GM18951 (cell line): ENCODE measurements around the gene CLDN19.

ENCODE experiments used
- POLR2A ChIP-seq: IDR thresholded peaks from 4 replicates; pipeline ENCODE4 v1.6.1; 2011; ENCODE audit warnings: mild to moderate bottlenecking; ENCODE audit not compliant: insufficient read length, insufficient read depth; ENCODE audit errors: extremely low read depth
- in situ Hi-C: fragments of 300-500 bp; cut with MboI; formaldehyde crosslinking; loops from one replicate; pipeline ENCODE4 v1.12.0; 2022; ENCODE audit warnings: low sequenced_read_pairs, mixed read lengths, inconsistent platforms; ENCODE audit not compliant: unreplicated experiment

The CLDN19 gene

DNA sequence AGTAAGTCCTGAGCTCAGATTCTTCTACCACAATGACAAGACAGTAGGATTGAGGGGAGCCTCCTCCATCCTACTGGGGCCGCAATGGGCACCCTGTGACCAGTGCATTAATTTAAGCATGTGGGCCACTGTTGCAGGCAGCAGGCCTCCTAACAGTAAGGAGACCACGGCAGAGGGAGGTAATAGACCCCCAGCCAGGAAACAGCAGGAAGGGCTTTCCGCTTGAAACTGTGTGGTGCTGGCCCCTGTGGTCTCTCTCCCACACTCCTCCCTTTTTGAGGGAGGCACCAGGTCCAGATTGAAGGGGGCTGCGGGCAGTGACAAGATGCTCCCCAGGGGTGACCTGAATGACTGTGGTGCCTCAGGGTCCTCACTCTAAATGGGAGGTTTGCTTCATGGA, 1.7 kb upstream of the CLDN19 start:
- in situ Hi-C loops, result loop anchor here (10.0 kb wide), 1 partner anchor 837 kb away; no protein-coding TSS in a partner anchor

GRCh38 chr1:42740851-42741580, 980 bp upstream of the CLDN19 start:
- no peak for TF ChIP-seq POLR2A
- in situ Hi-C loops, result loop anchor here (10.0 kb wide), 1 partner anchor 836 kb away; no protein-coding TSS in a partner anchor

More for the DNA sequence above, 1.7 kb upstream of the CLDN19 start:
- no peak for TF ChIP-seq POLR2A

GRCh38 chr1:42738678-42739226, 1.3 kb downstream of the CLDN19 start:
- in situ Hi-C loops, result loop anchor here (10.0 kb wide), 1 partner anchor 404 kb away; the partner anchor contains the start of gene FOXJ3
- TF ChIP-seq POLR2A, result no peak

DNA sequence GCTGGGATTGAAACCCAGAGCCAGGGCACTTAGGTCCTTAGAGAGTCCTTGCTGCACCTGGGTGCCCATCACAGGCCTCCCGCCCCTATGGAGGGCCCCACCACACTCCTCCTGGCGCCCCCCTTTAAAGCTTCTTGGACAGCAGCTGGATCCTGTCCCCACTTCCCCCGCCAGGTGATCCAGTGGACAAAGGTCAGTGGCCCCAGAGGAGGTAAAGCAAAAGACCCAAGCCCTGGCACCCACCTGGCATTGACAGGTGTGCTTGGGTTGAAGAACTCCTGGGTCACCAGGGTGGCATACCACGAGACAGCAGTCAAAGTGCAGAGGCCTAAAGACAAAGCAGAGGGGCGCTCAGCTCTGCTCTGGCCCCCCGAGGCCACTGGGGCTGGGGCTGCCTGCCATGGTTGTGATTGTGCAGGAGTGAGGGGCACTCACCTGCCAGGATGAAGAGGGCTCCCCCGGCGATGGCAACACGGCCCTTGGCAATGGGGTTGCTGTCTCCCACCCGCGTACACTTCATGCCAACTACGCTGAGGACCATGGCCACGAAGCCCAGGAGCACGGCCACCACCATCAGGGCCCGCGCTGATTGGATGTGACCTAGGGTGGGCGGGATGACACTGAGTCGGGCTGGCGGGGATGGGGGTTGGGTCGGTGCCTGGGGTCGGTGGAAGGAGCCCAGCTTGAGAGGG, 1.9 kb downstream of the CLDN19 start:
- in situ Hi-C loops, result loop anchor here (10.0 kb wide), 1 partner anchor 403 kb away; the partner anchor contains the start of gene FOXJ3
- no peak for TF ChIP-seq POLR2A

GRCh38 chr1:42737257-42737656, 2.8 kb downstream of the CLDN19 start:
- TF ChIP-seq POLR2A, result no peak
- in situ Hi-C loops, result loop anchor here (10.0 kb wide), 1 partner anchor 402 kb away; the partner anchor contains the start of gene FOXJ3

- no peak for TF ChIP-seq POLR2A
- in situ Hi-C loops, result loop anchor here (10.0 kb wide), 1 partner anchor 402 kb away; the partner anchor contains the start of gene FOXJ3
These were observed 3.4 kb downstream of the CLDN19 start for GRCh38 chr1:42736571-42737200.

DNA sequence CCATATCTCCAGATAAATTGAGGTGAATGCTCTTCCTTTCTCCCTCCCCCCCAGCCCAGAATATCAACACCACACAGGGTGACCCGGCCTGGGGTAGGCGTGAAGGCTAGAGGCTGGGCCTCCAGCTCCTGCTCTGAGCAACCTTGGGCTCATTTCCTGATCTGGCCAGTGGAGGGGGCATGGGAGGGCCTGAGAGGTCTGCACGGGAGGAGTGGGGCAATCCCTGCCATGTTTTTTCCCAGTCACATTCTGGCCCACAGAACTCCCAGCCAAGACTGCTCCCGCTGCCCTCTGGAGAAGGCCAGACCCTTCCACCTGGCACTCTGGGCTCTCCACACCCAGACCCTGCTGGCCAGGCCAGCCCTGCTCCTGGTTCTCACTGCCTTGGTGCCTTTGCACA, 3.9 kb downstream of the CLDN19 start:
- TF ChIP-seq POLR2A, result no peak
- in situ Hi-C loops, result loop anchor here (10.0 kb wide), 1 partner anchor 401 kb away; the partner anchor contains the start of gene FOXJ3

- in situ Hi-C loops, result loop anchor here (10.0 kb wide), 1 partner anchor 401 kb away; the partner anchor contains the start of gene FOXJ3
- no peak for TF ChIP-seq POLR2A
These were observed 4.4 kb downstream of the CLDN19 start for GRCh38 chr1:42735477-42736105.

DNA sequence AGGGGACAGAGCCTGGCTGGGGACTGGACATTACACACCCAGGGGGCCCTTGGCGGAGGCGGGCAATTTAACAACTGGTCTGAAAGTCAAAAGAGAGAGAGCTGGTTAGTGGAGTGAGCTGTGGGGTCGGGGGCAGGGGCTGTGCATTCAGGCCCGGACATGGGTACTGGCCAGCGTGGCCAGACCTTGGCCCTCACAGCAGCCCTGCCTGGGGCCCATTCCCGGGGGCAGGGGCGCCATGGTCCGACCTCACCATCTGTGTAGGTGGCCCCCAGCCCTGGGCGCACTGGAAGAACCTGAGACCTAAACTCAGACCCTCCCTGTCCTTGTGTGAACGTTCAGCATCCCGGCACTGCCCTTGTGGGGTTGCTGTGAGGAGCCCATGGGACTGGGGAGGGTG, 5.0 kb downstream of the CLDN19 start:
- in situ Hi-C loops, result loop anchor here (10.0 kb wide), 1 partner anchor 400 kb away; the partner anchor contains the start of gene FOXJ3
- no peak for TF ChIP-seq POLR2A

DNA sequence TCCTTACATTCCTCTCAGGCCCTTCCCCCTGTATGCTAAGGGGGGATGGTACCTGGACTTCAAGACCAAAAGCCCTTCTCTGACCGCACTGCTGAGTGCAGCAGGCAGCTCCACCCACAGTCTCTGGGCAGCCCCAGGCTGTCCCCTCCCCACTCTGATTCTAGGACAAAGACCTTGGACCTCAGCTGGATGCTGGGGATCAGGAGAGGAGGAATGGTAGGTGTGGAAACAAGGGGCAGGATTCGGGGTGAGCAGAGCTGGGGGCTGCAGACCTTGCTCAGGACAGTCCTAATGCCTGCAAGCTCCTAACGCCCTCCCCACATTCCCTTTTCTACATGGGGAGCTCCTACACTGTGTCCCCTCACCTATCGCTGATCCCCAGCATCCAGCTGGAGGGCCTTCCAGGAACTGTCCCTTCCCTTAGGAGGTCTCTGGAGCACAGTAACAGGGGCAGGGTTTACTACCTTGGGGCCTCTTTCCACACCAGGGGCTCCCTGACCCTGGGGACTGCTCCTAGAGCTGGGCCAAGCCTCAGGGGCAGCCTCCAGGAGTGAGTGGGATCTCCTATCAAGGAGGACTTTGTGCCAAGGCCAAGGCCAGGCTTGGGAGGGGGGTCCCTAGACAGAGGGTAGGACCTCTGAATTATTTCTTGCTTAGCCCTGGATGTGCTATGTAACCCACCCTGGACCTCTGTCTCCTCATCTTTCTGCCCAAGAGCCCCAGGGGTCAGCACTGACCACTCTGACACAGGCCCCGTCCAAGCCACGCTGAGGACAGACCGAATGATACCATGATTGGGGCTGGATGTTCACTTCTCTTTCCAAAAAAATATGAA, 5.6 kb downstream of the CLDN19 start:
- TF ChIP-seq POLR2A, result no peak
- in situ Hi-C loops, result loop anchor here (10.0 kb wide), 1 partner anchor 400 kb away; the partner anchor contains the start of gene FOXJ3

DNA sequence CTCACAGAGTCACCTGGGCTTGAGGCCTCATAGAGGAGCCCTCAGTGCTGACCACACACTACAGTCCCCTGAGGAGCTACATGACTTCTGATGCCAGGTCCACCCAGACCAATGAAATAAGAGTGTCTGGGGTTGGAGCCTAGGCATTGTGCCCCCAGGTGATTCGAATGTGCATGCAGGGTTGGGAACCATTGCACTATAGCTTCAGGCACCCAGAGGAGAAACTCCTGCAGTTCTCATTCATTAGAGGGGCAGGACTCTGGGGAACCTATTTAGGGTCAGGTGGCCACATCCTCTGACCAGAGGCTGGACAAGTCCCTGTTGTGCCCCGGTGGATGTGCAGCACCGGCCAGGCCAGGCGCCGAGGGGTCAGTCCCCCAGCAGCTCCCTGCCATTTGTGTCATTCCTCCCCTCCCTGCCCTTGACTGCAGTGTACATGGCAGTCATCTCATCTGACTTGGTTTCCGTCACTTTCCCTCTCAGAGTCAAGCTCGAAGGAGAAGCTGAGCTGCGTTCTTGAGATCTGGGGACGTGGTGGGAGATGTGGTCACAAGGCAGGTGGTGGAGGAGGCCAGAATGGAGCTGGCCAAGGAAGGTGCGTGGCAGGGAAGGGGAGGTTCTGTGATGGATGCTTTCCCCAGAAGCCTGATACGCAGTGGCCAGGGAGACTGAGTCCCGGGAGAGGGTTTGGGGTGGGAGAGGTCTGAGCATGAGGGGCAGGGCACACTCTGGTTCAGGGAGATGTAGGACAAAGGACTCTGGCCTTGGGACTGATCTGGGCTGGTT, 6.4 kb downstream of the CLDN19 start:
- no peak for TF ChIP-seq POLR2A
- in situ Hi-C loops, result loop anchor here (10.0 kb wide), 1 partner anchor 399 kb away; the partner anchor contains the start of gene FOXJ3
